T-helper 2 cell (primary cell): Measurements from ENCODE around the gene FILIP1L.

Experiments
- DNase-seq, 5 experiments: peaks; one replicate each; pipeline versions ENCODE4 v3.0.0 to v3.0.0-alpha.2; 2012 to 2022

Gene FILIP1L

GRCh38 chr3:100008081-100008698 lies 106.1 kb downstream of the FILIP1L start:
- DNase-seq: no peak

DNA sequence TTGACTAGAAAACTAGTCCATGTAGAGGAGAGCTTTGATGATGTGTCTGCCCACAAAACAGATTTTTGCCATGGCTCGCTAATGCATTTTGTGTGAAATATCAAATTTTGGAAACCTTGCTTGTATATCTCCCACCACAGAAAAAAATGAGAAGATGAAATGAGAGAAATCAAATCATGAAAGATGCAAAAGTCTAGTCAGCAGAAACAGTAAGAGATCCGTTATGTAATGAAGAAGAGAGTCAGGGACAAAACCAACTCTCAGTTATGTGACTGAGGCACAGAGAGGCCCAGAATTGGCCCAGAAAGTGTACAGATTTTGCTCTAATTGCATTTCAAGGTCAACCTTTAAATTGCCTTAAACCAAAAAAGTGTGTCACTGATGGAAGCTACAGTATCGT lies 107.0 kb downstream of the FILIP1L start:
- no peak for DNase-seq

- peak in 1 of 5 experiments; percentile 18 for DNase-seq
Observed at GRCh38 chr3:100006570-100007271, 107.6 kb downstream of the FILIP1L start.

- no peak for DNase-seq
Observed at GRCh38 chr3:100005665-100006393, 108.5 kb downstream of the FILIP1L start.

DNA sequence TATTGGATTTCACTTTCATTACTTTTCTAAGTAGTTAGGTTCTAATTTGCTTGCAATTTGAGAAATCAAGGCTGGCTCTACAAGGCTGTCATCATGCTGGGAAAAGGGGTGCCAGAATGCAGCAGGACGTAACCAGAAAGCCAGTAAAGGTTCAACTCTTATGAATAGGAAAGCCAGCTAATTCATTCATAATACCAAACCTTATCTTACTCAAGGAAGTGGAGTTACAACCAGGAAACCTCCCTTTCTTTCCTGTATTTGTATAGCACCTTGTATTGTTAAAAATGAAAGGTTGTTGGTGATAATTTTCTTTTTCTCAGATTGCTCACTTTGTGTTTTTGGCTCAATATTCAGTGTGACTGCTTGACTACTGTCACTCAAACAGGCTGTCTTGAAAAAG lies 109.4 kb downstream of the FILIP1L start:
- no peak for DNase-seq

GRCh38 chr3:100003609-100004503 lies 110.4 kb downstream of the FILIP1L start:
- no peak for DNase-seq

GRCh38 chr3:100002599-100003350 lies 111.5 kb downstream of the FILIP1L start:
- no peak for DNase-seq

- no peak for DNase-seq
Observed at GRCh38 chr3:100001526-100002270, 112.6 kb downstream of the FILIP1L start.

DNA sequence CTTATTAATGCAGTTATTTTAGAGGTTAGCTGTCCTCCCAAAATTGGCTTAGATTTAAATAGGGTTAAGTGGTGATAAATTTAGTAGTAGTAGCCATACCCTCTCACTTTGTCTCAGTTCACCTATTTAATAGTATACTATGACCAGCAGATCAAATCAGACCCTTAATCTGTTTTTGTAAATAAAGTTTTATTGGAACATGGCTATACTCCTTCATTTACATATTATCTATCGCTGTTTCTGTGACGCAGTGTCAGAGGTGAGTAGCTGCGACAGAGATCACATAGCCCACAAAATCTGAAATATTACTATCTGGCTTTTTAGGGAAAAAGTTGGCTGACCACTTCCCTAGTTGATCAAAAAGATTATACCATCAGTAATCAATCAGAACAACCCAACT lies 113.2 kb downstream of the FILIP1L start:
- no peak for DNase-seq

- DNase-seq: no peak
Observed at GRCh38 chr3:99999536-99999935, 114.8 kb downstream of the FILIP1L start.

DNA sequence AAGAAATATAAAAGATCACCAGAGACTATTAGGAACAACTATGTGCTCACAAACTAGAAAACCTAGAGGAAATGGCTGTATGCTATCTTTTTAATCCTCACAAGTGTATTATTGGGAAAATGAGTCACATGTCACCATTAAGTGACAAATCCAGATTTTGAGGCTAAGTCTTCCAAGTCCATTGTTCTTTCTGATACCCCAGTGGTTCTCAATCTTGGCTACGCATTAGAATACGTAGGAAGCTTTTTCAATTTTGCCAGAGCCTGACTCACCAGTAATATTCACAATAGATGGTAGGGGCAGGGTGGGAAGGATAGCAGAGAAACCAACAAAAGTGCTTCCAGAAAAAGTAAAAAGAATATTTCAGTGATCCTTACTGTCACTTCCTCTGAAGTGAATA lies 117.0 kb downstream of the FILIP1L start:
- DNase-seq: no peak

DNA sequence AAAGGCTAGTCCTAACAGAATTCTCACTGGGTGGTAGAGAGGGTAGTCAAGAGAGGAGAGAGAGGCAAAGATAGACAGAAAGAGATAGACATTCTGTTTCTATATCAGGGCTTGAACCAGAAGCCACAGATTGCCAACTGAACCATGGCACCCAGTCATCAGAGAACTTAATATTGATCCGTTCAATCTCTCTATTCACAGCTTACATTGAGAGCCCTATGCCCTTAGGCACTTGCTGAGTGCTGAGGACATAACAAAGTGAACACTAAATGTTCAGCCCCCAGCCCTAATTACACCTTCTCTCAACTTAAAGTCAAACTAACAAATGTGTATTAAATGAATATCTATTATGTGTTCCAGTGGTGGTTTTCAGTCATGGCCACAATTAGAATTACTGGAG lies 124.1 kb downstream of the FILIP1L start:
- DNase-seq: no peak

GRCh38 chr3:99984668-99985067 lies 129.6 kb downstream of the FILIP1L start:
- DNase-seq: no peak

GRCh38 chr3:99984139-99984538 lies 130.2 kb downstream of the FILIP1L start:
- DNase-seq: no peak

GRCh38 chr3:99982650-99983049 lies 131.7 kb downstream of the FILIP1L start:
- no peak for DNase-seq

GRCh38 chr3:99981138-99981537 lies 133.2 kb downstream of the FILIP1L start:
- no peak for DNase-seq

- DNase-seq: no peak
Observed at GRCh38 chr3:99980606-99981005, 133.7 kb downstream of the FILIP1L start.

GRCh38 chr3:99978221-99978620 lies 136.1 kb downstream of the FILIP1L start:
- no peak for DNase-seq

DNA sequence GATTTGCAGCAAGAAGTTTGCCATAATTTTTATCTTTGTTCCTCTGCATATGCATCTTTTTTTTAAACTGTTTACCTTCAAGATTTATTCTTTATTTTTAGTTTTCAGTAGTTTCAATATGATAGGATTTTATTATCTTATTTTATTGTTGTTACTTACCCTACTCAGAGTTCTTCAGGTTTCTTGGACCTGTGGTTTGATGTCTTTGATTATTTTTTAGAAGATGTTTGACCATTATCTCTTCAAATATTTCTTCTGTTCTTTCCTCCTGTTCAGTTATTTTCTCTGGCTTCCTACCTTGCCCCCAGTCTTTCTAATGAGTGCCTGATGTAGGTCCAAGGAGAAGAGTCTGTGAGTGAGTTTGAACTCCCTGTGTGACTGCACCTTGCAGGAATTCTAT lies 137.7 kb downstream of the FILIP1L start:
- DNase-seq: no peak

DNA sequence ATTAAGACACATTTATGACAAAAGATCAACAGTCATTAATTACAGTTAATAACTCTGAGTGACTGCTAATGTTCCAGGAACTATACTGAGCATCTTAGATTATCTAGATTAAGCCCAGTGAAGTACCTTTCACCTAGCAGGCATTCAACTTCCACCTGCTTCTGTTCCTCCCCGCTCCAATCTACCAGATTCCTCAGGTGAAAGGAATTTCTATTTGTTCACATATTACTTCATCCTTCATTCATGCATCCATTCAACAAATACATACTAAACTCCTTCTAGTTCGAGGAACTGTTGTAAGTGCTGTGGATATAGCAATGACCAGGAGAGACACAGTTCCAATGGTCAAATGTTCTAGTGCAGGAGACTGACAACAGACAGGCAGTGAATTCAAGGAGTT lies 139.3 kb downstream of the FILIP1L start:
- no peak for DNase-seq

DNA sequence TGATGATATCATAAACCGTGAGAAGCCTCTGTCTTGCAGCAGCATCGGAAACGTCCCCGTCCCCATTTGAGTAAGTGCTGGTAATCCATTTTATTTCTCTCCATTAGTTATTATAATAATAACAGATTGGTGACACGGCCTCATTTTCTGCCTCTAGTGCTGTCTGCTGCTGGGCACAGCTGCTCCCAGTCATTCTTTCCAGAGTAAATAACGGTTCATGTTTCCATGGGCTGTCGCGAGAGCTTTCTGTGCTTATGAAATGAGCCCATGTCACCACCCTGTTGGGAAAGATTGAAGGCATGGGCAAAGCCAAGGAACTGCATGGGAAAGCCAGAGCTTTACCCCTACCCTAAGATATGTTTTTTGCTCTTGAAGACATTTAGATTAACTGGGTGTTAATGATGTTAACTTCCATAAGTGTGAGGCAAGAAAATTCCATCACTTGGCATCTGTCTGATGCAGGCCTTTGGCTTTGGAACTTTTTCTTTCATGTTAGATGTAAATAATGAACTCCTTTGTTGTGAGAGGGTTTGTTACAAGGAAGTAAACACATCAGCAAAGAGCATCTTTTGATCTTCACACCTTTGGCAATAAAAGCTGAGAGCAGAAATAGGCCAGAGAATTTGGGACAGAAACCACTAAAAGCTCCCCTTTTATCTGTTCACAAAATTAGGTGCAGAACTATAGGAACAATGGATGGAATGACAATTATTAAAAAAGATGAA lies 141.8 kb downstream of the FILIP1L start:
- no peak for DNase-seq
